ENCODE results near the gene C3orf20.

GRCh38 chr3:14766428-14767244 lies 91.7 kb downstream of the C3orf20 start:
- TF ChIP-seq OTX1 (CRISPR knock-in tag; IDR thresholded peaks at IDR 0.05) (no peak), CTCF (IDR thresholded peaks at IDR 0.05 in 2 of 3, conservative IDR thresholded peaks at IDR 0.05 in 1 of 3; ENCODE audit: insufficient read depth in 2 of 3, low read depth in 1 of 3, low read length in 3 of 3) (no peak), CREB1 (IDR thresholded peaks at IDR 0.05) (no peak), CREB1 (CRISPR knock-in tag; IDR thresholded peaks at IDR 0.05) (no peak), ZNF609 (CRISPR knock-in tag; IDR thresholded peaks at IDR 0.05; ENCODE audit: borderline replicate concordance) (no peak), ATF1 (CRISPR knock-in tag; IDR thresholded peaks at IDR 0.05) (no peak), ATF1 (tag; IDR thresholded peaks at IDR 0.05) (no peak), MAX (CRISPR knock-in tag; IDR thresholded peaks at IDR 0.05) (no peak), MED1 (CRISPR knock-in tag; IDR thresholded peaks at IDR 0.05; ENCODE audit: borderline replicate concordance) (no peak), KDM1A (IDR thresholded peaks at IDR 0.05) (no peak)
